ENCODE data around the gene LRP1B.
"Not testable (repeated sequence)": the region's sequence is repeated elsewhere in the genome, so short reads cannot be mapped to it uniquely, and the experiment has no call there.

The LRP1B gene

DNA sequence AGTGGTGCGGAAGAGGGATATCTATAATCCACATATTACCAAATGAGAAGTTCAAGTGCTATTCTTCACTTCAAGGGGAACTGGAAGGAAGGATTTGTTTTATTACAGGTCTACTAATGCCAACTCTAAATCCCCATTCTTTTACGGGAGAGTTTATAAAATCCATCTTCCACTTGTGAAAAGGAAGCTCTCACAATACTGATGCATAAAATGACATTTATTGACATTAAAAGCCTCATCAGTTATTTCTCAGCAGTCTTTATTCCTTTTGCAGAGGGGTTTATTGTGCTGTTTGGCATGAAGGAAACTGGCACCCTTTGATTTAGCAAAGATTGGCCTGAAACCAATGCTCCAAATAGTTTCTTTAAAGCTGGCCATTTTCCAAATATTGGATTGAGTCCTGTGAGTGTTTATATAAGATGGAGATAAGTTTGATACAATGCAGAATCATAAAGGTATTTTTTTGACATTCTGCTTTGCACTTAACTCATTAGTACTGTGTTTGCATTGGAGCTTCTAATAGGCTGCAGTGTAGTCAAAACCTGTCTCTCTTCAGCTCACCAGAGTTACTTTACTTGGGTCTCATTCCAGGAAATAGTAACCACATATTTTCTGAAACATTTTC is 26.6 kb downstream of the LRP1B start:
- DNase-seq (ENCODE audit: low read depth in 2 of 2, low spot score in 1 of 2): no peak

DNA sequence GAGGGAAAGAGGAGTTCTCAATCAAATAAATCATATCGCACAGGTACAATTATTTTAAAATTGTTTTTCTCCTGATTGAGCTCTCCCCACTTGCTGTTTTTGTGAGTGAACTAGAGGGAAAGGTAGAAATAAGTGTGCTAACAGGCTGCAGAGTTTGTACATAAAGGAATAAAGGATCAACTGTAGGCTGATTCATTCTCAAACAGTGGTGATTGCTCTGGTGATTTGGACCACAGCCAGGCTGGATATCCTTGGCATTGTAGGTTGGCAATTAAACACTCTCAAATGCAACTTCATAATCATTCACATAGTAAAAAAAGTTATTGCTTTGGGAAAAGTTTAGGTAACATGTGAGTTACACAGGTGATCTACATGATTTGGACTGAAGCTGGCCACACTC is 29.8 kb downstream of the LRP1B start:
- no peak for DNase-seq (ENCODE audit: low read depth in 2 of 2, low spot score in 1 of 2)

DNA sequence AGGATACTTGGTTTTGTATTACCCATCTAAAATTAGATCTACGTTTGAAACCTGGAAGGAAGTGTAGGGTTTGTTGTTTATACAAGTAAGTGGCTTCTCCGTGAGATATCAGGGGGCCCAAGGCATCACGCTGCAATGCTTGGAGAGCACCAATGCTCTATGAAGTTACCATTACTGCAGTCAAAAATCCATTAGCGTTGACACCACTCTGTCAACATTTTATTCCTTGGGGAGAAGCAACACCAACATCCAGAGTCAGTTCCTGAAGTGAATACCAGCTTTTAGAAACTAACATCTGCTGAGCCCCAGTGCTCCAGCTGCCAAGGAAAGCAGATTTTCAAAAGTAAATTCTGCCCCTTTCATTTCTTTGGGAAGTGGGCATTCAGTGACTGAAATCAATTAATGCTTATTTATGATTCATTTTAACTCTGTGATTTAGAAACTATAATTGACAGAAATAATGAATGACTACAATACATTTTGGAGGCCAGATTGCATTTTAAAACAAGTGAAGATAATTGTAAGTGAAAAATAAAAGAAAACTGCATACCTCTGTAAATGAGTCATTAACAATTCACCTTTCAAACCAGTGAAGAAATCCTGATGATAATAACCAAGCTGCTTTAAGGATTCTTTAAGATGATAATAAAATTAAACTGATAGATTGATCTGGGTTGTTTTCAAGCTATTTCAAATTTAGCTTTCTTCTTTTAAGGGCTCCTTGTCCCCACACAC is 30.5 kb downstream of the LRP1B start:
- no peak for DNase-seq (ENCODE audit: low read depth in 2 of 2, low spot score in 1 of 2)

DNA sequence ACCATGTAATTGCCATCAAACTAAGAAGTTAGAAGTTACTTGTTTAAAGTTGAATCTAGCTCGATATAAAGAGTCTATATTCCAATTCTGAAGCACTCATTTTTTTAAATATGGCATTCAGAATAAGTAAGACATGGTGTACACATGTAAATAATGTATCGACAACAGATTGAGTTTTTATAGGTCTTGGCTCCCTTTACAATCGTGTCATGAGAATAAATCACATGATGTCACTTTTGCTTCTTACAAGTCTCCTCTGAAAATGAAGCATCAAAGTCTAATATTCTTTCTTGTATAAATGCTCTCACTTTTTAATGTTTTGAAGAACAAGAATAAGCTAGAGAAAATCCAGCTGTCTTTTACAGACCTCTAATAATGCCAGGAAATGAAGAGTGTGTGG is 33.1 kb downstream of the LRP1B start:
- no peak for DNase-seq (ENCODE audit: low read depth in 2 of 2, low spot score in 1 of 2)

DNA sequence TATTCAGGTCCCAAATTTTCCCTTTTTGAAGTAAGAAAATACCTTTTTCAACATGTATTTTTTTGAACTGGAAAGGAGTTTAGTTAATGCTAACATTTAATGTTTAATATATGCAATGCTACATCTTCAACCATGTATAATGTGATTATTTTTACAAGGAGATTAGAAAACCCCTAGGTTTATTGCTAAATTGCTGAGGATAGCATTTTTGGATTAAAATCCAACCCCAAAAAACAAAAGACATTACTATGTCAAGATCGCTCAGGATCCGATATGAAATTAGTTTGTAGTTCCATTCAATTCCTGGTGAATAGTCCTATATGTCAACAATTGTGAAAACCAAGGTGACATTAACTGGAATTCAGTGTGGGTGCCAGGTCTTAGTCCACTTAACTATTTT is 35.2 kb downstream of the LRP1B start:
- DNase-seq (ENCODE audit: low read depth in 2 of 2, low spot score in 1 of 2): no peak

DNA sequence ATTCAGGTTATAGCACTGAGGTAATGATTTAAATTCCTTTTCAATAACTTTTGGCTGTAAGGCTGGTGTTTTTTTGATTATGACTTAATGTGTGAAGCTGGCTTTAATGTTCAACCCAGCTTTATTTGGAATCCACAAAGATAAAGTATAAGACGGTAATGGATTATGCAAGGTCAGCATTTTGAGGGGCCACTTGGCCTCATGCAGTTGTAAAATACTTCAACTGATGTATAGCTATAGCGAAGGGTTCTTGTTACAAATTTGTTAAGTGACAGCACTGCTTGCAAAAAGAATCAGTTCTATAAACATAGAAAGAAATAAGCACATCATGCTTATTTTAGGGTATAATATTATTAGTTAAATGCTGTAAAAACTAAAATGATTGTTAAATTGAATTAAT is 36.6 kb downstream of the LRP1B start:
- no peak for DNase-seq (ENCODE audit: low read depth in 2 of 2, low spot score in 1 of 2)

DNA sequence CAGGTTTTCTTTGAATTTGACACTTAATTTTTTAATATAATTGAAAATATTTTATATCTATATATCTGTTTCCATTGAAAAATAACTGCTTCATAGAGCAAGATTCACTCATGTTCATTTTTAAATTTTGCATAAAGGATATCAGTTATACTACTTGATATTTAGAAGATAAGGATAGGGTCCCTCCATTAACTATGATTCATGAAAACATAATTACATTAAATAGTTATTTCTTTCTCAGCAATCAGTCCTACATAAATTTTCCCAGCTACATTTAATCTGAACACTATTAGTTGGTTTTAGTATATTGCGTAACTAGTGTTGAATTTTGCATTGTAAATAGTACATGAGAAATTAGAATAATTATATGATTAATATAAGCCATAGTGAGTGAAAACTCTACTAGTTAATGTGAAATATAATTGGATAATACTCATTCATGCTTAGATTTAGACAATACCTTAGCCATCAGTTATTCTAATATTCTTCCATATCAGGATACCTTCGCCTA is 42.7 kb downstream of the LRP1B start:
- no peak for DNase-seq (ENCODE audit: low read depth in 2 of 2, low spot score in 1 of 2)

DNA sequence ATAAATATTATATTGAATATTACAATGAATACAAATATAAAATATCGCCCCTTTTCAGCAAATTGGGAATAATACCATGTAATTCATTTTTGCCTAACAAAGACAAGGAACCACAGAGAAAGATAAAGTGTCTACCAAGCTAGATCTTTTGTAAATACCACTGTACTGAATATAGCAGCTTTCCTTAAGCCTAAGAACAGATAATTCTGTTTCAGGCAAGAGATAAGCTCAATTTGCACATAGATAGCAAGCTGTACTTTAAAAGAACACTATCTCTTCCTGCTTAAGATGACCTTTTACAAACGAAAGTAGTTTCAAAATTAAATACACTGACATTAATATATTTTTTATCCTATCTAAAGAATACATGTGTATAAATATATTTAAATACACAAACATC is 43.2 kb downstream of the LRP1B start:
- not testable (repeated sequence) for DNase-seq (ENCODE audit: low read depth in 2 of 2, low spot score in 1 of 2)

DNA sequence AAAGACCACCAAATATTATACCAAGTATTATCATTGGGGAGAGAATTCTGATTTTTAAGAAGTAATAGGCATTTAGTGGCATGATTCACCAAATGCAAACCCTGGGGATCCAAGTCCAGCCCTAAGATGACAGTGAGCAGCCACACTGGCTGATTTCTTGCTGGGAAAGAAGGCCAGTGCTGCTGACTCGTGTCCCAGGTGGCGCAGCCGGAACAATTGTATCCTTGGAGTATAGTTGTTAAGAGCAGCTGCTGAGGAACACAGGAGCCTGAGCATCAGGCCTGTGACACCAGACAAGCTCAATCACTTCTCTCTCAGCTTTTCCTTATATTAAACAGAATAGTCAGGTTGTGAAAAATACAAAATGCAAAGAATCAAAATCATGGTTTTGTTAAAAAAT is 48.4 kb downstream of the LRP1B start:
- DNase-seq (ENCODE audit: low read depth in 2 of 2, low spot score in 1 of 2): no peak

DNA sequence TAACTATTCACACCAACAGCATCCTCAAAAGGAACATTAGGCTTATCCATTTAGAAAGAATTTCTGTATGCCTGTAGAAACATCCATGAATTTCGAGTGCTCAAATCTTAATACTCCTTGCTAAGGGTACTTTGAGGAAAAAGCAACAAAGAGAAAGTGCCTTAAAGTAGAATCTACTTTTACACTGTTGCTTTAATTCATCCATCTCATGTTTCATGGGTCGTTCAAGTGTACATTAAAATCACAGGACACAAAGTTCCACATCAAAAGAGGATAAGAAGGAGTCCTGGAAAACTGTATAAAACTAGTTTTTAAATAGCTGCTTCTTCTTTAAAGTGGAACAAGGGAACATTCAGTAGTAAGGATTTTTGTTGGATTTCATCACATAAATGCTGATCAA is 54.5 kb downstream of the LRP1B start:
- no peak for DNase-seq (ENCODE audit: low read depth in 2 of 2, low spot score in 1 of 2)

DNA sequence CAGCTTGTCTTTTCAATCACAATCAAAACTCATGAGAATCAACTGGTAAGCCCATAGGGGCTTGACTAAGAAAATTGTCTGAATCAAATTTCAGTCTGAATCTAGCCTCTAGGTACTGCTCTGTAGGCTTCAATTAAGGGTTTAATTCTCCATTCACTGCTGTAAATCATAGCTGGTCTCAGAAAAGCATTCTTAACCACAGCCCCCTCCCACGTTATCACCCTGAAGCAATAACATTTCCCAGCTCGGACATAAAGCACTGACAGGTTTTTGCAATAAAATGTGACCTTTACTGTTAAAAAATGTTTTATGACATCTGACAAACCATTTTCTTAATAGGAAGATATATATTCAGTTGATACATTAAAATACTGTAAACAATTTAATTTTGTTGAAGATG is 55.0 kb downstream of the LRP1B start:
- DNase-seq (ENCODE audit: low read depth in 2 of 2, low spot score in 1 of 2): no peak

DNA sequence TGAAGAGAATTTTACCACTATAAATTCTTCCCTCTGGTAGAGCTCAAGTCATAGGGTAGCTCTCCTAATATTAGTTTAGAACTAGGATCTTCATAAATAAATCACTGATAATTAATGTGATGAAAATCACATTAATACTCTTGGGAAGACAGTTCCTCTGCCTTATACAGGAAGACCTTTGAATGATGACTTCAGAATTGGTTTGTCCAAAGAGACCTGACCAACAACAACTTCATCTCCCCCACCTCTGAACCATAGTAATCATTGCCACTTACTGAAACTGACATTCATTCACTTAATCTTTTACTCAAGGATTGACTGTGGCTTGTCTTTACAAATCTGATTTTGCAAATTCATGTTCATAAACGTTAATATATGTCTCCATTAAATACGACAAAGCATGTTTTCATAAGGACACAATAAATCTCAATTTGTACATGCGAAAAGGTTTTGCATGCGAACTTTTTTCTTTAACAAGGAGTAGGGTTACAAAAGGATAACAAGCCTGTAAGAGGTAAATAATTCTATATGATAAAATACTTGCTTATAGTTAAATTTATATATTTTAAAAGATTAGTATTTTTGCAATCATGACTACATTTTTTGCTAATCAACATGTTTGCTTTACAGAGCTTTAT is 61.4 kb downstream of the LRP1B start:
- DNase-seq (ENCODE audit: low read depth in 2 of 2, low spot score in 1 of 2): no peak

DNA sequence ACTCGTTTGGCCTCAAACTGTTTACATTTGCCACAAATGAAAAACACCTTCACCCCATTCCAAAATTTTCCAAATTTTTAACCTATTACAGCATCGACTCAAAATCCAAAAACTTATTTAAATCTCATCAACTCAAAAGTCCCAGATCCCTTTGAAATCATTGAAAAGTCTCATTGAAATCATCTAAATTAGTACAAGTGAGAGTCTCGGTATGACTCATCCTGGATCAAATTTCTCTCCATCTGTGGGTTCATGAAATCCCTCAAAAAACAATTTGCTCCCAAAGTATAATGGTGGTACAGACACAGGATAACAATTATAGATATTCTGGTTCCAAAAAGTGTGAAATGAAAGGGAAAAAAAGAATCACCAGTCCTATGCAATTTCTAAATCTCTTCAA is 65.1 kb downstream of the LRP1B start:
- no peak for DNase-seq (ENCODE audit: low read depth in 2 of 2, low spot score in 1 of 2)

DNA sequence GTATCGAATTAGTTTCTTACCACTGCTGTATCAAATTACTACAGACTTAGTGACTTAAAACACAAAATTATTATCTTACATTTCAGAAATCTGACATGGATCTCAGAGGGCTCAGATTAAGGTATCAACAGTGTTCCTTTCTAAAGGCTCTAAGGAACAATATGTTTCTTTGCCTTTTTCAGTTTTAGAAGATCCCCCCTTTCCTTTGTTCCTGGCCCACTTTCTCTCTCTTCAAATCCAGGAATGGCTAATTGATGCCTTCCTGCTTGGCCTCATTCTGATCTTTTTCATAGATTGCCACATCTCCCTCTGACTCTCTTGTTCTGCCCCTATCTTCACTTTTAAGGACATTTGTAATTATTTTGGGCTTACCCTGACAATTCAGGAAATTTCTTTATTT is 65.7 kb downstream of the LRP1B start:
- DNase-seq (ENCODE audit: low read depth in 2 of 2, low spot score in 1 of 2): no peak

DNA sequence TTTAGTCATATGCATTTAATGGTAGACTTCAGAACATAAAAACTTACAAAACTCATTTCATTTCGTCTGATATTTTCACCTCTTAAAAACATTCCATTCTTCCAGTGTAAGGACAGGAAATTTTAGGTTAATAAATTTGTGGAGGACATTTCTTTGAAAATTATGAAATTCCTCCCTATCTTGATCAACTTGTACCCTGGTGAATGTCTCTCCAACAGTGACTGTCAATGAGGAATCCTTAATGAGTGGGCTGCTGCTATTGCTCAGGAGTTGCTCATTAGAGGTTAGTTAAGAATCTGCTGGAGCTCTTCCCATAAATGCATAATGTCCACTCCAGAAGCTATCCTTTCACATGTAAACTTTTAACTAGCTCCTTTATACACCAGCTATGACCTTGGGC is 69.1 kb downstream of the LRP1B start:
- DNase-seq (ENCODE audit: low read depth in 2 of 2, low spot score in 1 of 2): no peak

DNA sequence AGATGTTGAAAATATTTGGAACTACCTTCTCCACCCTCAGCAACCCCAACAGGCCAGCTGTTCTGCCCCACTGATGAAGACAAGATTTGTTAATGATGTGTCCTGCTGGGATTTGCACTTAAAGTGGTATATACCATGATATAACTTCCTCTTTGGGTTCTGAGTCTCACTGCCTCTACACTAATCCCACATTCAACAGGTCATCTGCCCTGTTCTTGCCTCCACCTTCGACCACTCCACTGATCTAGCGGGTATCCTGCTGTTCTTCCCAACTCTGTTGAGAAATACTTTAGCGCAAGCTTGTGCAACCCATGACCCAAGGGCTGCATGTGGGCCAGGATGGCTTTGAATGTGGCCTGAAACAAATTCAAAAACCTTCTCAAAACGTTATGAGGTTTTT is 72.7 kb downstream of the LRP1B start:
- no peak for DNase-seq (ENCODE audit: low read depth in 2 of 2, low spot score in 1 of 2)

DNA sequence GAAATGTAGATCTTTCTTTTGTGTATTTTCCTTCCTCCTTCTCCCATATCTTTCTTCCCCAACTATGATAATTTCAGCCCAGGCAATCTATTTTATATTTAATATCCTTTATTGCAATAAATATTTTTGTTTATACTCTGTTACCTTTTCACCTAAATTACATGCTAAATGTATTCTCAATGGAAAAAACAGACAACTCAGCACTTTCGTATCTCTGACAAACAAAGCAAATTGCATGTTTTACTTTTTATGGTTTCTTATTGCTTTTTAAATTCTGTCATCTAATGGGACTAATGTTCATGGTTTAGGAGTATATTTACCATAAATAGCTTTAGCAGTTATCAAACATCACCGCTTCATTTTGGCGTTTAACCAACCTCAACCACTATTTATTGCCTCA is 74.0 kb downstream of the LRP1B start:
- no peak for DNase-seq (ENCODE audit: low read depth in 2 of 2, low spot score in 1 of 2)

DNA sequence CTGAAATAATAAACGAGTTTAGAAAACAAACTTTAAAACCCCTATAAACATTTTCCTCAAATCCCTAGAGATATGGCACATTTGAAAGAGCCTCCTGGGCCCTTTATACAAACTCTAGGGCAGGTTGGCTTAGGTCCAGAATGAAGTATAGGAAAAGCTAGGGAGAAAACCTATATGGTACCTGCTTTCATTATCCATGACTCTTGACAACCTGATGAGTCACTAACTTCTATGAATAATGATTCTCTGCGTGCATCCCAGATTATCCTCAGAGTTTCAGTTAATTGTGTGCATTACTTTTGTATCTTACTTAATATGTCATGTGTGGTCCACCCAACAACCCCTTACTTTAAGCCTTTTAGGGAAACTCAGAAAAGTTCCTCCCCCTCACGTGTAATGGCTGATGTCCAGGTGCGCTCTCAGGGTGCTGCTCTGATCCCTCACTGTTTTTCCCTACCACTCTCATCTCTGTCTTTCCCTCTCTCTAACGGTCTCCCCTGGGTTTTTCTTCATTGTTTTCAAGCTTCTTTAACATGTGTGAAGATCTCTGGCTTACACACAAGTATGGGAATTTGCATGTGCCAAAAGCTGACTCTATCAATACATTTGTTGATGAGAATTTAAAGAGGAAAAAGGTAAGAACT is 78.5 kb downstream of the LRP1B start:
- DNase-seq (ENCODE audit: low read depth in 2 of 2, low spot score in 1 of 2): no peak

DNA sequence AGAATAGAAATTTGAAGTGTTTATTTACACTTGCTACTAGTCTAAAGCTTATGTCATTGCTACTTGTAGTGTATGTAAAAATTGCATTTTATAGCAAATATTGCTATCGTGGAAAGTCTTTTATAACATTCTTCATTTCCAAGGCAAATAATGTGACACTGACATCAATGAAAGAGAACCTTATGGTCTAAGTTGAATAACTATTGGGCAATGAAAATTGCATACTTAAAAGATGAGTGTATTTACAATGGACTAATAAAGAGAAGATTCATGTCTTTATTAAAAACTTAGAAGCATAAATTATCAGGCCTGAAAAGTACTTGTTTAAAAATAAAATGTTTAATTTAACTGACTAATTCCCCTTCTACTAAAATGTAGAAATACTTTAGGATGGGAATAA is 82.2 kb downstream of the LRP1B start:
- no peak for DNase-seq (ENCODE audit: low read depth in 2 of 2, low spot score in 1 of 2)

DNA sequence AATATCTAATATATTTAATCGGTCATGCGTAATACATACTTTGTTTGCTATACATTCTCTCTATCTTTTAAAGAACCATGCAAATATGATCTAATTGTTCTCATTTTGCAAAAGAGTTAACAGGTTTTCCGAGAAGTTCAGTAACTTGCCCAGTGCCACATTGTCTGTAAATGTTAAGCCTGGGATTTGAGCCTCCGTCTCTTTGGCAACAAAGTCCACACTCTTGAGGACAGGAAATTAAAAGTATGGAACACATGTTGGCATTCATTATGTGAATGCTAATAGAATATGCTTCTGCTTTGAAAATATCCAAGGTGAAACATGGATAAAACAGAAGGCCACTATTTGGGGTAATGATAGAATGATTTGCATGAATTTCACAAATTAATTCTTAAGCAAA is 85.2 kb downstream of the LRP1B start:
- no peak for DNase-seq (ENCODE audit: low read depth in 2 of 2, low spot score in 1 of 2)

DNA sequence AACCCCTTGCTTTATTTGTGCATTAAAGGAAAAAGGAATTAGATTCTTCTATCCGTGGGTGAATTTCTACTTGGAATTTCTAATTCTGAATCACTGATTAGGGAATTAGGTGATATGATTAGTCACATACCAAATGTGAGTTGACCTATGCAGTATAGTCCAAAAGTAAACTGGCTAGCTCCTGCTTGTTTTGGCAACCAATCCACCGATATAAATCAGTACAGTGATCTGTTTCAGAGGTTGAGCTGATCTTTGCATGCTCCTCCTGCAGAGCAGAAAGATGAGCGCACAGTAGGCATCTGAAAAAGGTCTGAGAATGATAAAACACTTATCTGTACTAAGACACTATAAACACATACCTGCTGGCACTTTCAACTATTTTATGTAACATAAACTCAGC is 86.6 kb downstream of the LRP1B start:
- no peak for DNase-seq (ENCODE audit: low read depth in 2 of 2, low spot score in 1 of 2)

Data from stimulated activated CD8-positive, alpha-beta memory T cell treated with anti-CD3 and anti-CD28 coated beads, Interleukin-4, amount 100 ng/mL, for 1 hour (primary cell).